Measurements from ENCODE around the gene LPCAT3. TPM values are rescaled to one million over a fixed set of nuclear protein-coding genes. Genes with fewer than 3 reads are reported as not detected.

The LPCAT3 gene
- total RNA-seq, 4 donors from 2014 or later = 45.1 to 68.4 (median 58.5) TPM

- DNase-seq = no peak
- Histone ChIP-seq H3K36me3 (peaks cover 23% of the 10 kb centered on the region in 2 donors), H3K27me3 (no peaks in the 10 kb centered on the region), H3K27ac (peak overlapping the region; percentile 33 to 75 (median 40)), H3K9me3 (no peaks in the 10 kb centered on the region), H3K4me3 (replicated peaks in 1 of 3) (no peak overlapping the region), H3K4me1 (peaks cover 35 to 61% of the 10 kb centered on the region in 2 donors)
- intact Hi-C loops (cut with DNase I) = no loop called here
- TF ChIP-seq CTCF (IDR thresholded peaks at IDR 0.05) = no peak
- TF ChIP-seq POLR2A (IDR thresholded peaks at IDR 0.05) = no peak
- 44 to 46% methylated on average over 8 of the region's 8 CpGs for WGBS, 2 donors
These were observed 84.2 kb downstream of the LPCAT3 start for GRCh38 chr12:6934110-6934509.

- H3K4me3 ChIP-seq (replicated peaks in 1 of 3) = no peak overlapping the region
- peak overlapping the region in 2 of 3 donors; percentile 1 to 75 for H3K27ac ChIP-seq
- WGBS, 2 donors = 45 to 73% methylated on average over 1 of the region's 1 CpG
- peaks cover 28 to 51% of the 10 kb centered on the region in 2 donors for H3K4me1 ChIP-seq
- H3K27me3 ChIP-seq = no peaks in the 10 kb centered on the region
- intact Hi-C loops (cut with DNase I) = no loop called here
- DNase-seq = no peak
- TF ChIP-seq POLR2A (IDR thresholded peaks at IDR 0.05) = no peak
- TF ChIP-seq CTCF (IDR thresholded peaks at IDR 0.05) = no peak
- no peaks in the 10 kb centered on the region for H3K9me3 ChIP-seq
- H3K36me3 ChIP-seq = peaks cover 23% of the 10 kb centered on the region in 2 donors
These were observed 85.5 kb downstream of the LPCAT3 start for GRCh38 chr12:6932766-6933165.

- intact Hi-C loops (cut with DNase I) = no loop called here
- WGBS, 2 donors = 43 to 44% methylated on average over 6 to 7 of the region's 7 CpGs
- DNase-seq = no peak
- no peak for TF ChIP-seq POLR2A (IDR thresholded peaks at IDR 0.05)
- TF ChIP-seq CTCF (IDR thresholded peaks at IDR 0.05) = no peak
- Histone ChIP-seq H3K27ac (peak overlapping the region; percentile 97 to 98 (median 97)), H3K27me3 (no peaks in the 10 kb centered on the region), H3K9me3 (no peaks in the 10 kb centered on the region), H3K4me3 (replicated peaks in 1 of 3) (peak overlapping the region; percentile 54 to 97 (median 79)), H3K4me1 (peaks cover 38 to 58% of the 10 kb centered on the region in 2 donors), H3K36me3 (peaks cover 10 to 11% of the 10 kb centered on the region in 2 donors)
These were observed 88.5 kb downstream of the LPCAT3 start for GRCh38 chr12:6929466-6930452.

GRCh38 chr12:6928703-6929407 is 89.4 kb downstream of the LPCAT3 start:
- H3K27ac ChIP-seq = peak overlapping the region; percentile 97 to 98 (median 97)
- intact Hi-C loops (cut with DNase I) = no loop called here
- WGBS, 2 donors = 5 to 8% methylated on average over 19 of the region's 19 CpGs
- no peaks in the 10 kb centered on the region for H3K9me3 ChIP-seq
- H3K36me3 ChIP-seq = peaks cover 2% of the 10 kb centered on the region in 2 donors
- TF ChIP-seq POLR2A (IDR thresholded peaks at IDR 0.05) (no peak), CTCF (IDR thresholded peaks at IDR 0.05) (no peak)
- peak overlapping the region; percentile 54 to 97 (median 79) for H3K4me3 ChIP-seq (replicated peaks in 1 of 3)
- no peak for DNase-seq
- H3K27me3 ChIP-seq = no peaks in the 10 kb centered on the region
- H3K4me1 ChIP-seq = peaks cover 42 to 64% of the 10 kb centered on the region in 2 donors

Data from thyroid gland (tissue), 4 donors.